Measurements from ENCODE around the gene RIMS4. TPM values are rescaled to one million over a fixed set of nuclear protein-coding genes. Genes with fewer than 3 reads are reported as not detected.

The RIMS4 gene
- total and polyA plus RNA-seq, 12 donors, result 0.04 to 0.42 (median 0.13) TPM; not detected in 5

DNA sequence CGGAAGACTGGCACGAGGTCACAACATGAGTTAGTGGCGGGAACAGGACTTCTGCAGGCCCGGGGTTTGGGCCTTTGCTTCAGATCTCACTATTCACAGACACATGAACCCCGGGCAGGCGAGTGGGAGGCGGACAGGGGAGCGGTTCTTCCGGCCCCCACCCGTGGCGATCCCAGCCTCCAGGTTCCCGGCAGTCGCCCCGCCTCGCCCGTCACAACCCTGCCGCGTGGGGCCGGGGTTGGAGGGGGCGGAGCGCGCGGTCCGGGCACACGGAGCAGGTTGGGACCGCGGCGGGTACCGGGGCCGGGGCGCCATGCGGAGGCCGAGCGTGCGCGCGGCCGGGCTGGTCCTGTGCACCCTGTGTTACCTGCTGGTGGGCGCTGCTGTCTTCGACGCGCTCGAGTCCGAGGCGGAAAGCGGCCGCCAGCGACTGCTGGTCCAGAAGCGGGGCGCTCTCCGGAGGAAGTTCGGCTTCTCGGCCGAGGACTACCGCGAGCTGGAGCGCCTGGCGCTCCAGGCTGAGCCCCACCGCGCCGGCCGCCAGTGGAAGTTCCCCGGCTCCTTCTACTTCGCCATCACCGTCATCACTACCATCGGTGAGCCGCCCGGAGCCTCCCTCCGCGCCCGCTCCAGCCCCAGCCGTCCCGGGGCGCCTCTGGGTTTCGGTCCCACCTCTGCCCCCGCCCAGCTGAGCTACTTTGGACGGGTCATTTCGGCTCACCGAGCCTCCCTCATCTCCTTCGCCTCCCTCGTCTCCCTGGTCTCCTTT lies 64.6 kb downstream of the RIMS4 start, which contains the start of gene KCNK15:
KCNK15 (plus strand) TSS at position 268 of the 769 bp plus-strand sequence; CDS start at position 314, 46 bp downstream.
- DNase-seq, result peak; percentile 32 to 50
- Histone ChIP-seq H3K36me3 (no peaks in the 10 kb centered on the region), H3K27ac (peak within 1 kb of the TSS in 7 of 10 donors; percentile 16 to 71 (median 50)), H3K4me3 (peak within 1 kb of the TSS; percentile 34 to 66 (median 60)), H3K9me3 (no peaks in the 10 kb centered on the region), H3K4me1 (peaks cover 0 to 41% (median 13%) of the 10 kb centered on the region in 9 donors), H3K27me3 (peaks cover 6 to 41% (median 17%) of the 10 kb centered on the region in 7 donors)
- TF ChIP-seq, protein P1, sequence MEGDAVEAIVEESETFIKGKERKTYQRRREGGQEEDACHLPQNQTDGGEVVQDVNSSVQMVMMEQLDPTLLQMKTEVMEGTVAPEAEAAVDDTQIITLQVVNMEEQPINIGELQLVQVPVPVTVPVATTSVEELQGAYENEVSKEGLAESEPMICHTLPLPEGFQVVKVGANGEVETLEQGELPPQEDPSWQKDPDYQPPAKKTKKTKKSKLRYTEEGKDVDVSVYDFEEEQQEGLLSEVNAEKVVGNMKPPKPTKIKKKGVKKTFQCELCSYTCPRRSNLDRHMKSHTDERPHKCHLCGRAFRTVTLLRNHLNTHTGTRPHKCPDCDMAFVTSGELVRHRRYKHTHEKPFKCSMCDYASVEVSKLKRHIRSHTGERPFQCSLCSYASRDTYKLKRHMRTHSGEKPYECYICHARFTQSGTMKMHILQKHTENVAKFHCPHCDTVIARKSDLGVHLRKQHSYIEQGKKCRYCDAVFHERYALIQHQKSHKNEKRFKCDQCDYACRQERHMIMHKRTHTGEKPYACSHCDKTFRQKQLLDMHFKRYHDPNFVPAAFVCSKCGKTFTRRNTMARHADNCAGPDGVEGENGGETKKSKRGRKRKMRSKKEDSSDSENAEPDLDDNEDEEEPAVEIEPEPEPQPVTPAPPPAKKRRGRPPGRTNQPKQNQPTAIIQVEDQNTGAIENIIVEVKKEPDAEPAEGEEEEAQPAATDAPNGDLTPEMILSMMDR (IDR thresholded peaks at IDR 0.05), result peak in 1 of 9 donors; percentile 15
- 1 to 2% methylated on average over 76 to 81 of the region's 81 CpGs for WGBS, 2 donors
- ATAC-seq, result peak; percentile 45 to 68 (median 50)
- intact Hi-C loops (cut with DNase I), result loop anchor here in 7 of 10 donors (2.0 to 10.0 kb wide), 5 partner anchors 67 to 219 kb away; partner anchors contain the start of genes RIMS4 (in 1 of the 7), STK4 (in 1 of the 7) and TOMM34 (in 1 of the 7)

DNA sequence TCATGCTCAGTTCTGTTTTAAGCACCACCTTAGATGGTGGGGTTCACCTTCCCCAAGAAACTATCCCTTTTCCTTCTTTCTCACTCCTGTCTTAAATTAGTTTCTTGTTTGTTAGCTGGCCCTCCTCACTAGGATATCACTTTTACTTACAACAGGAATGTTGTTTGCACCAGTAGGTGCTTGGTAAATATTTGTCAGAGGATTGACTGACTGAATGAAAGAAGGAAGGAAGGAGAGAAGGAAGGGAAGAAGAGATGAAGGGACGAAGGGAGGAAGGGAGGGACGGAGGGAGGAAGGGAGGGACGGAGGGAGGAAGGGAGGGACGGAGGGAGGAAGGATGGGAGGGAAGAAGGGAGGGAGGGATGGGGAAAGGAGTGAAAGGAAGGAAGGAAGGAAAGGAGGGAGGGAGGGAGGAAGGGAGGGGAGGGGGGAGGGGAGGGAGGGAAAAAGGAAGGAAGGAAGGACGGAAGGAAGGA lies 65.2 kb downstream of the RIMS4 start:
- Histone ChIP-seq H3K27me3 (peaks cover 2 to 35% (median 11%) of the 10 kb centered on the region in 7 donors), H3K9me3 (no peaks in the 10 kb centered on the region), H3K4me1 (peaks cover 0 to 40% (median 13%) of the 10 kb centered on the region in 9 donors), H3K36me3 (no peaks in the 10 kb centered on the region), H3K27ac (peak overlapping the region in 4 of 10 donors; percentile 16 to 51 (median 46)), H3K4me3 (peak overlapping the region in 9 of 10 donors; percentile 37 to 66 (median 61))
- TF ChIP-seq, protein P1 (IDR thresholded peaks at IDR 0.05), result no peak
- intact Hi-C loops (cut with DNase I), result loop anchor here in 3 of 10 donors (5.0 to 10.0 kb wide), 3 partner anchors 67 to 220 kb away; partner anchors contain the start of genes RIMS4 (in 1 of the 3), STK4 (in 1 of the 3) and TOMM34 (in 1 of the 3)
- DNase-seq (no peak), ATAC-seq (no peak)
- WGBS, 2 donors, result 43 to 63% methylated on average over 5 of the region's 5 CpGs

DNA sequence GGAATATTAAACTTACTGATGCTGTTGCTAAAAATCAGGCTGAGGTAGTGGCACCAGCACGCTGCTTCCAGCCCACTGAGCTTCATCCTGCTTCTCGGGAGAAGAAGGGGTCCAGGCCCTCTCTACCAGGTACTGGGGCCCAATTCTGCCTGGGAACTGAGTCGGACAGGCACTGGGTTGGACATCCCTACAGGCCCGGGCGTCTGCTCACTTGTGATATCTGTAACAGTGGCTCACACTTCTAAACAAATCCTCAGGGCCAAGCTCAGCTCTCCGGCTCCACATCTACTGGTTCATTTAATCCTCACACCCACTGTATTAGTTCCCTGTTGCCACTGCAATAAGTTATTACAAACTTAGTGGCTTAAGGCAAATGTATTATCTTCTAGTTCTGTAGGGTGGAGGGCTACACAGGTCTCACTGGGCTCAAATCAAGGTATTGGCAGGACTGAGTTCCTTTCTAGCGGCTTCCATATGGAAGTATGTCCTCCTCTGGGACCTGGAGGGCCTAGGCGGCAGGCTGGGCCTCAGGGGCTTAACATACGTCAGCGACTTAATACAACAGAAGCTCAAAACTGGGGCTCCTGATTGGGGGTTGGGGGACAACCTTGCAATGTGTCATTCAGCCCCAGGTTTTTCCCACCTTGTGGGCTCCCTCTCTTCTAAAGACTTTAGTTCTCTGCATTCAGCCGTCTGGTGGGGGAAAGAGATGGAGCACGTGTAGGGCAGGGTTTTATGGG lies 66.3 kb downstream of the RIMS4 start:
- ATAC-seq (no peak), DNase-seq (no peak)
- TF ChIP-seq, protein P1 (IDR thresholded peaks at IDR 0.05), result no peak
- Histone ChIP-seq H3K4me3 (no peak overlapping the region), H3K4me1 (peaks cover 0 to 43% (median 13%) of the 10 kb centered on the region in 9 donors), H3K27me3 (peaks cover 0 to 27% (median 3%) of the 10 kb centered on the region in 7 donors), H3K36me3 (no peaks in the 10 kb centered on the region), H3K9me3 (no peaks in the 10 kb centered on the region), H3K27ac (no peak overlapping the region)
- WGBS, 2 donors, result 93 to 95% methylated on average over 12 of the region's 12 CpGs
- intact Hi-C loops (cut with DNase I), result loop anchor here in 1 of 10 donors (10.0 kb wide), 1 partner anchor 221 kb away; the partner anchor contains the start of genes STK4 and TOMM34
